ENCODE measurements around the gene P2RY14.
"Not testable (repeated sequence)": the region's sequence is repeated elsewhere in the genome, so short reads cannot be mapped to it uniquely, and the experiment has no call there.

P2RY14 gene

DNA sequence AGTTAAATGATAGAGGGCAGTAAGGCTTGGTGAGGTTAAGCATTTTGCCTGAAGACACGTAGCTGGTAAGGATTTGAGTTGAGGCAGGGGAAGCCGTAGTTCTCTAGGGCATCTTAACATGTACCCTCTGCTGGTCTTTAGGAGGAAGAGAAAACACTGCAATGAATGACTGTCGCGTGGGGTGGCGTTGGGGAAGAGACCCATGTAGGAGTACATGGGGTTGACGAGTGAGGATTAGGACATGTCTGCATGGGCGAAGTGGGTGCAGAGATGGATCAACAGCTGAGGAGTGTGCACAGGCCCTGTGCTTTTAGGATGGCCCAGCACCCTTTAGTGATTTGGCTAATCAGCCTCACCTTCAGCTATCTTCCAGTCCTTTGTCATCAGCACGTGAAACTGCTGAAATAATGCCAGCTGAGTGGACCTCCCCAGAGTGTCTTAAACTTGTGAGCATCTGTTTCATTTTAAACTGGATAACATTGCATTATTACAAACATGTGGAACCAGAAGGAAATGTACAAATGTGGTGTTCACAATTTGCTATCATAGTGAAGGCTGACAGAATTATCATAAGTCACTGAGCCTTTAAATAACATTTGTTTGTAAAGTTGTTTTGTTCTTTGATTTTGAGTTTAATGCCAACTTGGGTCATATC lies 15.3 kb downstream of the P2RY14 start:
- DNase-seq (ENCODE audit: low read depth in 2 of 2), result peak; percentile 71 to 75

DNA sequence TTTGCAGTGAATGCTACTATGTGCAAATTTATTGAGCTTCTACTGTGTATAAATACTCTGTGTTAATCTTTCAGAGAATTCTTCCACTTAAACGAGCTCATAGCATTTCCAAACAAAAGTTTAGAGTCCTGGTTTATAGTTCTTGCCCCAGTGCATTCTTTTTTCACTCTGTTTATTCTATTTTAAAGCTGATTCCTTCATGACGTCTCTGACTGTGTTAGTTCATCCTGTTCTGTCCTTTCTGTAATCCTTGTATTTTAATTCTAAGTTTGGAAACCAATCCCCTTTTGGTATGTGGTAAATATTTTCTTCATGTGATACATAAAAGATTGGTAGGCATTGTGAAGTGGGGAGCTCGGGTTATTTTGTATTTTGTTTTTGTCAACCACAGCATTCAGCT lies 18.7 kb downstream of the P2RY14 start:
- DNase-seq (ENCODE audit: low read depth in 2 of 2), result no peak

DNA sequence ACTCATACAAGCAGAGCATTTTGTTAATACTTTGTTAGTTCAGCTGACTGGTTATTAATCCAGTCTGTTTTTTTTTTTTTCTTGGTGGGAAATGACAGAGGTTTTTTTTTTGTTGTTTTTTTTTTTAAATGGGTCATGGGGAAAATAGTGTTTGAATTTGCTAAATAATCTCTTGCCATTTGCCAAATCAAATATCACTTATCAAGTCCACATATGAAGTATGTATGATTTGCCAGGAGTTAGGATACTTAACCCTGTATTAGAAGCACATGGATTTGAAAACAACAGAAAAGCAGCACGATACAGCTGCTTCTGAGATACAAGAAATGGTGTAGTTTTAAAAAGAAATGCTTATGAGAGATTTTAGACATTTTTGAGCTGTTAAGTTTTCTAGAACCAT lies 21.6 kb downstream of the P2RY14 start:
- no peak for DNase-seq (ENCODE audit: low read depth in 2 of 2)

DNA sequence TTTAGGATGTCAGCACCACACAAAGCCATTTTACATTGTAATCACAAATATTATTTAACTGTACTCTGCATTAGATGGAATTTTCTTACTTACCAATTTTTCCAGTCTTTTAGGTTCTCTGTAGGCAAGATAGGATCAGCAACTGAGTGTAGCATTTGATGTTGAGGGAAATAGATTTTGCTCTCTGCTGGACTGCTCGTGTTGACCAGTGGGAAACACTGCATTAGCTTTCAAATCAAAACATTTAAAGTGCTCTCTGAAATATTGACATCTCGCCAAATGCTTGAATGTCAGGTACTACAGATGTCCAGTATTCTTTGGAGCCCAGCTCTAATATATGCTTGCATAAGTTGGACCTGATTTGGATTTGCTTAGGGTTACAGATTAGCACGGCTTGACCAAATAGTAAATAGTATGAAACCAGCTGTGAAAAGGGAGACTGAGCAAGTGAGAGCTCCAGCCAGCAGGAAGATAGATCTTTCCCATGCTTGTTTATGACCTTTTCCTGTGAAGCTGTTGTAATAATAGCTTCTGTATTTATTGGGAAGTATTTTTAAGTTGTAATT lies 29.5 kb downstream of the P2RY14 start:
- no peak for DNase-seq (ENCODE audit: low read depth in 2 of 2)

GRCh38 chr3:151242006-151242405 lies 36.3 kb downstream of the P2RY14 start:
- DNase-seq (ENCODE audit: low read depth in 2 of 2), result not testable (repeated sequence)

DNA sequence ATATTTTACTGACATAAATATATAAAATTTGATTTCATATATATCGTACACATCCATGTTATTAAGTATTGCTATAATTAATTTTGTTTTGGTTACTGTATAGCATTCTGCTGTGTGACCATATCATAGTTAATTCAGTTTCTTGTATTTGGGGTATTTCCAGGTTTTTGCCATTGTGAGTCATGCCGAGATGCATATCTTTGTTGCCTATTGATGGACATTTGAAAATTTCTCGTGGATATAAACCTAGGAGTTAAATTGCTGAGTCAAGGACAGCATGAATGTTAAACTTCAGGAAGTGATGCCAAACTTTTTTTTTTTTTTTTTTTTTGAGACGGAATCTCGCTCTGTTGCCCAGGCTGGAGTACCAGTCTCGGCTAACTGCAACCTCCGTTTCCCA lies 41.6 kb downstream of the P2RY14 start:
- DNase-seq (ENCODE audit: low read depth in 2 of 2), result no peak

DNA sequence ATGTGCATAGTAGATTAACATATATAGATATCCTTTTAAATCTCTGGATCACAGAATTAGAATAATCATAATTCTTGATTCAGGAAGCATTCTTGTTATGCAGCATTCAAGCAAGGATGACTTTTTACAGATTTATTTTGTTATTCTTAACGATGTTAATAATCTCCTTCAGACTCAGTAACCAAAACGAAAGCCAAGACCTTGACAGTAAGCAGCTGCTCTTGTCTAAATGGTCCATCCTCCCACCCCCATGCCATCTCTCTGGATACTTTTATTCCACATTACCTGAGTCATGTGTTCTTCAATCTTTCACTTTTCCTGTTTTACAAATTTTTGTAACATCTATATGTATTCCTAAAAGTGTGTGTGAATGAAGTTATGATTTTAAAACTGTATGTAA lies 42.0 kb downstream of the P2RY14 start:
- DNase-seq (ENCODE audit: low read depth in 2 of 2), result no peak

GRCh38 chr3:151234825-151235224 lies 43.5 kb downstream of the P2RY14 start:
- DNase-seq (ENCODE audit: low read depth in 2 of 2), result no peak

DNA sequence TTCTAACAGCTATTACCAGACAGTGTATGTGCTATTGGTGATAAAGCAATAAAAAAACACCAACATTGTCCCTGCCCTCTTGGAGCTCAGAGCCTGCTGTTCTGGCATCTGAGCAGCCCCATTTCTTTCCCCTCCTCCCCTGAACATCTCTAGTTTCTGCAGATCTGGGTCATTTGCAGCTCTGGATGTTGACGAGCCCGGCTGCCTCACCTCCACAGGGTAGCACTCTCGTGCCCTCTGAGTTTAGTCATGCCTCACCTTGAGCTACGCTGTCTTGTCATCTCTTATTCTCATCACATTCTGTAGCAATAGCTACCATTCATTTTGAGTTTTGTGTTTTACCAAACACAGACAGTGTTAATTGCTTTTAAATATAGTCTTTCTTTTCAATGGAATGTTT lies 45.4 kb downstream of the P2RY14 start:
- no peak for DNase-seq (ENCODE audit: low read depth in 2 of 2)

DNA sequence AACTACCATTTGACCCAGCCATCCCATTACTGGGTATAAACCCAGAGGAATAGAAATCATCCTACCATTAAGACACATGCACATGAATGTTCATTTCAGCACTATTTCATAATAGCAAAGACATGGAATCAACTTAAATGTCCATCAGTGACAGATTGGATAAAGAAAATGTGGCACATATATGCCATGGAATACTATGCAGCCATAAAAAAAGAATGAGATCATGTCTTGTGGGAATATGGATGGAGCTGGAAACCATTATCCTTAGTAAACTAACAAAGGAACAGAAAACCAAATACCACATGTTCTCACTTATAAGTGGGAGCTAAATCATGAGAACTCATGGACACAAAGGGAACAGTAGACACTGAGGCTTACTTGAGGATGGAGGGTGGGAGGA lies 45.9 kb downstream of the P2RY14 start:
- not testable (repeated sequence) for DNase-seq (ENCODE audit: low read depth in 2 of 2)

DNA sequence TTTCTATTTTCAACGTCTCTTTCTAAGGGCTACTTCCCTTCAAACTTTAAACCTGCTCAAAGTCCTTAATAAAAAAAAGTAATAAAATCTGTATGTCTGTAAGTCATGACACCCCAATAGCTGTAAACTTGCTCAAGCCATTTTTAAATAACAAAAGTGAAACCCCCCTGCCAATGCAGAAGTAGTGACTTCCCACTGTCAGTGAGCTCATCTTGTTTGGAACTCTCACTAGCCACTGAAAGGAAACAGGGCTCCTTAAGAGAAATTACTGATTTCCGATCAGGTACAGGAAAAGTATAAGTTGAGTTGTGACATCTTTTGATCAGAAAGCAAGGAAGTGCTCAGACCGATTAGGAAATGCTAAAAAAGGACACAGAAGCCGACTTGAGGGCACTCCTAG lies 47.7 kb downstream of the P2RY14 start:
- no peak for DNase-seq (ENCODE audit: low read depth in 2 of 2)

DNA sequence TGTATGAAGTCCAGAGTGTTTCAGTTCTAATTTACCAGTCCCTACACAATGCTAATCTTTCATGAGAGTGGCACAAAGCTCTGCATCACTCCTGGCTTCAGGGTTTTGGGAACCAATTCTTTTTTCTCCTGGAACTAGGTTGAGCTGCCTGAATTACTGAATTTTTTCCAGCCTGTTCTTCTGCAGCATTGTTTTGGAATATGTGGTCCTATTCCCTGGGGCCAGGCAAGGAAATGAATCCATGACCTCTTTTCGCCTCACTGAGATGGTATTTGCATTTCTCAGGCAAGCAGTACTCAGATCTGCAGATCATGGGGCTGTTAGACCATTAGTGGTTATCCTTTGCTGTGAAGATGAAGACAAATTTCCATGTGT lies 49.7 kb downstream of the P2RY14 start:
- DNase-seq (ENCODE audit: low read depth in 2 of 2), result peak; percentile 57 to 68

GRCh38 chr3:151227807-151228665 lies 50.3 kb downstream of the P2RY14 start:
- DNase-seq (ENCODE audit: low read depth in 2 of 2), result peak; percentile 79 to 80

GRCh38 chr3:151227266-151227806 lies 51.0 kb downstream of the P2RY14 start:
- DNase-seq (ENCODE audit: low read depth in 2 of 2), result no peak

DNA sequence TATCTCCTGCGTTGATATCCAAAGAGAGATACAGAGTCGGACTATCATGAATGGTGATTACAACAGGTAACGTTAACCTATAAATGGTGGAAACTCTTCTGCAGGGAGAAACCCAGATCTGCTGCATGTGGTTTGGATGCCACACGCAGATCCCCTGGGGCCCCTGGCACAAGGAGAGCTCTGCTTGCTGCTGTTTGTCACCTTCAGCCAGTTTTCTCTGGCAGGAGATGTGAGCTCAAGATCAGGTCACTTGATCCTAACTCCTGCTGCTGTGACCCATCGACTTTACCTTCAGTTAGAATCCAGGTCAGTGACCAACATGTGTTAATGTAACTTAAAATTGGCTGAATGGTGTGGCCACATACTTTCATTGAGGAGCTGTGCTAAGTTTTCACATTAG lies 51.5 kb downstream of the P2RY14 start:
- no peak for DNase-seq (ENCODE audit: low read depth in 2 of 2)

GRCh38 chr3:151226088-151226563 lies 52.2 kb downstream of the P2RY14 start:
- DNase-seq (ENCODE audit: low read depth in 2 of 2), result peak; percentile 81 to 85

GRCh38 chr3:151225040-151225975 lies 53.0 kb downstream of the P2RY14 start:
- DNase-seq (ENCODE audit: low read depth in 2 of 2), result no peak

GRCh38 chr3:151224268-151224866 lies 54.0 kb downstream of the P2RY14 start:
- DNase-seq (ENCODE audit: low read depth in 2 of 2), result no peak

DNA sequence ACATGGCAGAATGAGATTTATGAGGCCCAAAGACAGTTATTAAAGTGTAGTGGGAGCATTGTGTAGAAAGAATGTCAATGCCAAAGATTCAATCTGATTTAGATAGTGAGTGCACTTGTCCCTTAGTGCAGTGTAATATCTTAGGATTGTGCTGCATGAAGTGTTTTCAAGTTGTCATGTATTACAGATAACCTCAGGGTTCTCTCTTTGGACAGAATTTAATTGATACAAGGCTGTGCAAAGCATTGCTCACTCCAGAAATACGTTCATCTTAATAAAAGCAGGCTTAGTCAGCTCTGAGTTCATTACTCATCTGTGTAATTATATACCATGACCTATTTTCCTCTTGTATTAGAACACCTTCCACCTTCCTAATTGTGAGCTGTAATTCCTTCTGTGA lies 59.3 kb downstream of the P2RY14 start:
- peak; percentile 75 to 77 for DNase-seq (ENCODE audit: low read depth in 2 of 2)

GRCh38 chr3:151218136-151218535 lies 60.2 kb downstream of the P2RY14 start:
- no peak for DNase-seq (ENCODE audit: low read depth in 2 of 2)

Data from fibroblast of skin of left quadriceps (primary cell).